ENCODE data around the gene KCNMA1.

The KCNMA1 gene

DNA sequence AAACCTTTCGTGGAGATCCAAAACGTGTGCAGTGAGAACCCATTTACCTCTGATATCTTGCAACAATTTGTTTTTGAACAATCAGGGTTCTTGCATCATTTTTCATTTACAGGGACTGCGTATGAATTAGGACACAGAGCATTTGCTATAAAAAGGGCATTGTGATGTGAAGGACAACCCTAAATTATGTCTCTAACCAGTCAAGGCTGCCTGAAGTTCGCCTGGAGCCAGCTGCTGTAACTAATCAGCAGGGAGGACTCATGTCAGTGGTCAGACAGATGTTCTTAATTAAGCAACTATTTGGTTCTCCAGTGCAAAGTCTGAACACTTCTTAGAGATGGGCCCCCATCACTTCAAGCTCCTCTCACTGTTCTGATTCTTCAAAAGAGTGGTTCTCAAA lies 674.8 kb downstream of the KCNMA1 start:
- Histone ChIP-seq H3K9me3 (ENCODE audit: control insufficient read depth in 2 of 2, low read length in 2 of 2) (no peaks in the 10 kb centered on the region), H3K9ac (ENCODE audit: low read length in 2 of 2) (no peak overlapping the region), H3K36me3 (ENCODE audit: control insufficient read depth in 2 of 2, insufficient read depth in 2 of 2, low read length in 2 of 2) (peaks cover 7 to 18% of the 10 kb centered on the region in 2 donors), H3K4me3 (ENCODE audit: low read length in 2 of 2) (no peak overlapping the region), H3K27ac (ENCODE audit: low read length) (no peak overlapping the region), H3K27me3 (ENCODE audit: control insufficient read depth in 1 of 2, insufficient read depth in 2 of 2, low read length in 2 of 2) (no peaks in the 10 kb centered on the region), H3K4me1 (ENCODE audit: control insufficient read depth, insufficient read depth, low read length) (no peaks in the 10 kb centered on the region)

DNA sequence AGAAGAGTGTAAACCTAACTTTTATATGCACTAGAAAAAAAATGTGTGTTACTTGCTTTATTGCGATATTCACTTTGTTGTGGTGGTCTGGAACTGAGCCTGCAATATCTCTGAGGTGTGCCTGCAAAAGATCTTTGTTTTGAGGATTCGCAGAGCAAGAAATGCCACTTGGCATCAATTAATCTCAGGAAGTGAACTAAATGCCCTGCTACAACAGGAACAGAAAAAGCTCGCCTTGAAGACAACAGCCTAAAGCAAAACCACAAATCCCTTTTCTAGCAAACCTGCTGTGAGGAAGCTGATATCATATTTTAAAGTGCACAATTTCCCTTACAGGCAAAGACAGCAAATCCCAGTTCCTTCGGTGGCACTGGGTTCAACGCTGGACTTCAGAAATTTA lies 675.8 kb downstream of the KCNMA1 start:
- no peak overlapping the region for H3K27ac ChIP-seq (ENCODE audit: low read length)

DNA sequence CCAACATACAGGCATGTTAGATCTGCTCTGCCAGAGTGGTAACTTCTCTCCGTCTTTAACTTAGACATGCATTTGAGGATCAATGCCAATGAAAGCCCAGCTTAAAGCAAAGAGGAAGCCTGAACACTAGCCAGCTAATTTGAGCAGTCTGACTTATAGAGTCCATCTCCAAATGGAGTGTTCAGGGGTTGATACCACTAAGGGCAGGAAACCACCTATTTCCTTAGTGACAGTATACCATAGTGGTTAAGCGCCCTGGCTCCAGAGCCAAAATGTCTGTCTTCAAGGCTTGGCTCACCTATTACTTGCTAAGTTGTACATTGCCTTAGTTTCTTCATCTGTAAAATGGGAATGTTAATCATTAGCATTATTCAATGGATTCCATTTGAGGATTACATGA lies 678.5 kb downstream of the KCNMA1 start:
- H3K9me3 ChIP-seq (ENCODE audit: control insufficient read depth in 2 of 2, low read length in 2 of 2) = no peaks in the 10 kb centered on the region
- H3K9ac ChIP-seq (ENCODE audit: low read length in 2 of 2) = no peak overlapping the region
- H3K4me1 ChIP-seq (ENCODE audit: control insufficient read depth, insufficient read depth, low read length) = no peaks in the 10 kb centered on the region
- no peaks in the 10 kb centered on the region for H3K27me3 ChIP-seq (ENCODE audit: control insufficient read depth in 1 of 2, insufficient read depth in 2 of 2, low read length in 2 of 2)
- peaks cover 5 to 18% of the 10 kb centered on the region in 2 donors for H3K36me3 ChIP-seq (ENCODE audit: control insufficient read depth in 2 of 2, insufficient read depth in 2 of 2, low read length in 2 of 2)
- H3K4me3 ChIP-seq (ENCODE audit: low read length in 2 of 2) = no peak overlapping the region
- H3K27ac ChIP-seq (ENCODE audit: low read length) = no peak overlapping the region

More for the DNA sequence above, 675.8 kb downstream of the KCNMA1 start:
- H3K9me3 ChIP-seq (ENCODE audit: control insufficient read depth in 2 of 2, low read length in 2 of 2) = no peaks in the 10 kb centered on the region
- H3K36me3 ChIP-seq (ENCODE audit: control insufficient read depth in 2 of 2, insufficient read depth in 2 of 2, low read length in 2 of 2) = peaks cover 3 to 18% of the 10 kb centered on the region in 2 donors
- H3K27me3 ChIP-seq (ENCODE audit: control insufficient read depth in 1 of 2, insufficient read depth in 2 of 2, low read length in 2 of 2) = no peaks in the 10 kb centered on the region
- no peak overlapping the region for H3K9ac ChIP-seq (ENCODE audit: low read length in 2 of 2)
- no peaks in the 10 kb centered on the region for H3K4me1 ChIP-seq (ENCODE audit: control insufficient read depth, insufficient read depth, low read length)
- no peak overlapping the region for H3K4me3 ChIP-seq (ENCODE audit: low read length in 2 of 2)

DNA sequence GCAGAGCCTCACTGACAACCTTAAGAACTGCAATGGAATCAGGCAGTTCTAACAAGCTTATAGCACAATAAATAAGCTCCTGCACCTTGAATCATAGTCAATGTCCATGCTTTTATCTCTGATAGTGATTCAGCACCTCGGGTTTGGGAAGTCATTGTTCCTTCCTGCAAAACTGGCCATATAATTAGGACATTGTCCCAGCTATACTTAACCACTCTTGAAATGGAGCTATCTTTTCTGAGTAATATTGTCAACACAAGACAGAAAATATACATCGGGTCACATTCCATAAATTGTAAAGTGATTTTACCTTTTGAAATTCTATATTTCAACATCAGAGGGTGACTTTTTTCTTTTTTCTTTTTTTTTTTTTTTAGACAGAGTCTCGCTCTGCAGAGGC lies 682.8 kb downstream of the KCNMA1 start:
- H3K4me3 ChIP-seq (ENCODE audit: low read length in 2 of 2) = no peak overlapping the region
- H3K4me1 ChIP-seq (ENCODE audit: control insufficient read depth, insufficient read depth, low read length) = no peaks in the 10 kb centered on the region
- H3K9ac ChIP-seq (ENCODE audit: low read length in 2 of 2) = no peak overlapping the region
- H3K36me3 ChIP-seq (ENCODE audit: control insufficient read depth in 2 of 2, insufficient read depth in 2 of 2, low read length in 2 of 2) = peaks cover 20 to 22% of the 10 kb centered on the region in 2 donors
- H3K9me3 ChIP-seq (ENCODE audit: control insufficient read depth in 2 of 2, low read length in 2 of 2) = no peaks in the 10 kb centered on the region
- H3K27ac ChIP-seq (ENCODE audit: low read length) = no peak overlapping the region
- no peaks in the 10 kb centered on the region for H3K27me3 ChIP-seq (ENCODE audit: control insufficient read depth in 1 of 2, insufficient read depth in 2 of 2, low read length in 2 of 2)

DNA sequence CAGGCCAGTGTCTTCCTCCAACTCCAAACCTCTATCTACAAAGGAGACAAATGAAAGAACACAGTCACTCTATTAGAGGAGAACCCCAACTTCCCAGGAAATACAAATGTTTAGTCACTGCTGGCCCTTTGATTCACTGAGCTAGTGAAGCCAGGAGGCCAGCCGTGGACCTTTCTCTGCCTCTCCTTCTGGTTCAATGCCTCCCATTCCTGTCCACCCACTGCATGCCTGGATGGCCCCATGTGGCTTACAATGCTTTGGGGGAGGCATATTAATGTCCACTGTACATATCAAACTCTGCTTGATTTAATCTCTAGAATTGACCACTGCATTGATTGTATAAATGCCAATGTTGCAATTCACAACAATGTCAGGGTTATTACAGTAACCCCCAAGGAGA lies 687.3 kb downstream of the KCNMA1 start:
- Histone ChIP-seq H3K4me1 (ENCODE audit: control insufficient read depth, insufficient read depth, low read length) (no peaks in the 10 kb centered on the region), H3K27ac (ENCODE audit: low read length) (no peak overlapping the region), H3K4me3 (ENCODE audit: low read length in 2 of 2) (no peak overlapping the region), H3K36me3 (ENCODE audit: control insufficient read depth in 2 of 2, insufficient read depth in 2 of 2, low read length in 2 of 2) (peaks cover 31 to 38% of the 10 kb centered on the region in 2 donors), H3K27me3 (ENCODE audit: control insufficient read depth in 1 of 2, insufficient read depth in 2 of 2, low read length in 2 of 2) (no peaks in the 10 kb centered on the region), H3K9me3 (ENCODE audit: control insufficient read depth in 2 of 2, low read length in 2 of 2) (no peaks in the 10 kb centered on the region), H3K9ac (ENCODE audit: low read length in 2 of 2) (no peak overlapping the region)

DNA sequence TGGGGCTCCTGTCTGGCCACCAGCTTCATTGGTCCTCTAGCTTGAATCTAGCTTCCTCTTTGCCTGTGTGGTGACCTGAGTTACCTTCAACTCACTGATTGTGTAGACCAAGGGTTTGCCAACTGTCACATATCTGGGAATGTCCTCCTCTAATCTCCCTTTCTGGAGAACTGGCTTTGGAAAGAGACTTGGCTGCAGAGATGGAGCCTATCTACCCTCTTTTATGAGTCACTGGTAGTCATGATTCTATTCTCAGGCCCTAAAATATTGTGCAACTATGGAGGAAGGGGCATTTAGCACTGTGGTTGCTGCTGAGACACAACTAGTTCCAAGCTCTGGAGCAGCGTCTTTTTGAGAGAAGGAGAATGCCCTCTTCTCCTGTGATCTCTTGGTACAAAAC lies 691.3 kb downstream of the KCNMA1 start:
- Histone ChIP-seq H3K4me3 (ENCODE audit: low read length in 2 of 2) (no peak overlapping the region), H3K36me3 (ENCODE audit: control insufficient read depth in 2 of 2, insufficient read depth in 2 of 2, low read length in 2 of 2) (peaks cover 36 to 41% of the 10 kb centered on the region in 2 donors), H3K9me3 (ENCODE audit: control insufficient read depth in 2 of 2, low read length in 2 of 2) (no peaks in the 10 kb centered on the region), H3K4me1 (ENCODE audit: control insufficient read depth, insufficient read depth, low read length) (no peaks in the 10 kb centered on the region), H3K27ac (ENCODE audit: low read length) (no peak overlapping the region), H3K27me3 (ENCODE audit: control insufficient read depth in 1 of 2, insufficient read depth in 2 of 2, low read length in 2 of 2) (no peaks in the 10 kb centered on the region), H3K9ac (ENCODE audit: low read length in 2 of 2) (no peak overlapping the region)

DNA sequence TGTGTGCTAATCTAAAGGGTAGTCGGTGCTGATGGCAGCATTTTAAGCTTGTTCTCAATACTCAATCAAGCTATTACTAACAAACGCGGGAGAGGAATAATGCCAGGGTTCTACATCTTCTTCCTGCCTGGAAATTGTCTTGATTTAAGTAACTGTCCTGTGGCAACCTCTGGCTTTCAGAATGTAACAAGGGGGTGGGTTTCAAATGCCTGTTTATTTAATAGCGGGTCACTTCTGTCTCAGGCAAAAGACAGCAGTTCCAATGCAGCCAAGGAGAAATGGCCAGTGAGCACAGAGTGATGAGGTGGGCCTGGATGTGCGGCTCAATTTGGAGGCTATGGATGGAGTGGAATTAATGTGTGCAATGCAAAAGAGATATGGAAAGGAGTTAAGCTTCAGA lies 692.4 kb downstream of the KCNMA1 start:
- peaks cover 39 to 41% of the 10 kb centered on the region in 2 donors for H3K36me3 ChIP-seq (ENCODE audit: control insufficient read depth in 2 of 2, insufficient read depth in 2 of 2, low read length in 2 of 2)
- H3K27me3 ChIP-seq (ENCODE audit: control insufficient read depth in 1 of 2, insufficient read depth in 2 of 2, low read length in 2 of 2) = no peaks in the 10 kb centered on the region

DNA sequence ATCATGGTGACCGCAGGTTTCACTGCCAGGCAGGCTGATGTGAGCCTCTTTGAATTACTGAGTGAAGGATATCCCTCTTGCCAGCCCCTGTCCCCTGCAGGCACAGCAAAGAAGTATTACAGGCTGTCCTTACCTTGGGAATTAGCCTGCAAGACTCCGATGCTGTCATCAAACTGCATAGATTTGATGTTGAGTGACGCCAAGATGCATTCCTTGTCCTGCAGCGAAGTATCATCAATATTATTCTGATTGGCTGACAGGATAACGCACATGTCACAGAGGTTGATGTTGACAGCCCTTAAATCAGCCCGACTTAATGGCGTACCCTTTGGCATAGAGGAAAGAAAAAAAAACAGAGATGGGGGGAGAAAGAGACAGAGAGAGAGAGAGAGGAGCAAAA lies 693.0 kb downstream of the KCNMA1 start:
- Histone ChIP-seq H3K27me3 (ENCODE audit: control insufficient read depth in 1 of 2, insufficient read depth in 2 of 2, low read length in 2 of 2) (no peaks in the 10 kb centered on the region), H3K9me3 (ENCODE audit: control insufficient read depth in 2 of 2, low read length in 2 of 2) (no peaks in the 10 kb centered on the region), H3K4me1 (ENCODE audit: control insufficient read depth, insufficient read depth, low read length) (no peaks in the 10 kb centered on the region), H3K9ac (ENCODE audit: low read length in 2 of 2) (no peak overlapping the region), H3K4me3 (ENCODE audit: low read length in 2 of 2) (no peak overlapping the region), H3K27ac (ENCODE audit: low read length) (no peak overlapping the region), H3K36me3 (ENCODE audit: control insufficient read depth in 2 of 2, insufficient read depth in 2 of 2, low read length in 2 of 2) (peaks cover 41 to 43% of the 10 kb centered on the region in 2 donors)

More for the DNA sequence above, 692.4 kb downstream of the KCNMA1 start:
- no peaks in the 10 kb centered on the region for H3K9me3 ChIP-seq (ENCODE audit: control insufficient read depth in 2 of 2, low read length in 2 of 2)
- H3K4me1 ChIP-seq (ENCODE audit: control insufficient read depth, insufficient read depth, low read length) = no peaks in the 10 kb centered on the region
- H3K9ac ChIP-seq (ENCODE audit: low read length in 2 of 2) = no peak overlapping the region
- H3K27ac ChIP-seq (ENCODE audit: low read length) = no peak overlapping the region
- H3K4me3 ChIP-seq (ENCODE audit: low read length in 2 of 2) = no peak overlapping the region

DNA sequence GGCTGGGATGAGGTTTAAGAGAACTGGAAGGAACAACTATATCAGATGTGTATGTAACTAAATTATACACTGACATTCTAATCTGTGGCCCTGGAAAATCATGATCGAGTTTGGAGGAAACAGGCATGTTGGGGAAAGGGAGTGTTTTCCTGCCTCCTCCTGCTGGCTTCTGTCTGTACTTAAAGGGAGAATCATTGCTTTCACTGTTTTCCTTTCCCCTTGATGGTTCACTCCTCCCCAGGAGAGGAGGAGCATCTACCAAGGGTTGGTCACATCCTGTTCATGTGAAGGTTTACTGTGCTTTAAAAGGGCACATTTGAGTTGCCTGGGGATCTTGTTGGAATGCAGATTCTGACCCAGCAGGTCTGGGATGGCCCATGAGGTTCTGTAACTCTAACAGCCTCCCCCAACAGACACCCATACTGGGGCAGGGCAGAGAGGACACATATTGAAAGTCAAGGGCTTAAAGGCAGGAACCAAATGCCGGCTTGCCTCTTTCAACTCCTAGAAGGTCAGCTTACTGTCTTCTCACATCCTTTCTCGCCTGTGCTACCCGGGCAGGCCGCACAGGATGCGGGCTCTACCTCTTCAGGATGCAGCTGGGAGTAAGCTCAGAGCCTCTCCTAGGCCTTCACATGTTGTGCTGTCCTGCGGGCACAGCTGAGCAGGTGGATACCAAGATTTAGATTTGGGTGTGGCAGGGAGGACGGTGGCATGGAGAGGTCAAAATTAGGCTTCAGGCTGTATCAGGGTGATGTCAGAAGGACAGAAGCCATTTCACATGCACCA lies 694.8 kb downstream of the KCNMA1 start:
- peaks cover 28 to 38% of the 10 kb centered on the region in 2 donors for H3K36me3 ChIP-seq (ENCODE audit: control insufficient read depth in 2 of 2, insufficient read depth in 2 of 2, low read length in 2 of 2)
- H3K4me3 ChIP-seq (ENCODE audit: low read length in 2 of 2) = no peak overlapping the region
- H3K9ac ChIP-seq (ENCODE audit: low read length in 2 of 2) = no peak overlapping the region
- no peaks in the 10 kb centered on the region for H3K4me1 ChIP-seq (ENCODE audit: control insufficient read depth, insufficient read depth, low read length)
- no peaks in the 10 kb centered on the region for H3K27me3 ChIP-seq (ENCODE audit: control insufficient read depth in 1 of 2, insufficient read depth in 2 of 2, low read length in 2 of 2)
- H3K27ac ChIP-seq (ENCODE audit: low read length) = no peak overlapping the region
- H3K9me3 ChIP-seq (ENCODE audit: control insufficient read depth in 2 of 2, low read length in 2 of 2) = no peaks in the 10 kb centered on the region

DNA sequence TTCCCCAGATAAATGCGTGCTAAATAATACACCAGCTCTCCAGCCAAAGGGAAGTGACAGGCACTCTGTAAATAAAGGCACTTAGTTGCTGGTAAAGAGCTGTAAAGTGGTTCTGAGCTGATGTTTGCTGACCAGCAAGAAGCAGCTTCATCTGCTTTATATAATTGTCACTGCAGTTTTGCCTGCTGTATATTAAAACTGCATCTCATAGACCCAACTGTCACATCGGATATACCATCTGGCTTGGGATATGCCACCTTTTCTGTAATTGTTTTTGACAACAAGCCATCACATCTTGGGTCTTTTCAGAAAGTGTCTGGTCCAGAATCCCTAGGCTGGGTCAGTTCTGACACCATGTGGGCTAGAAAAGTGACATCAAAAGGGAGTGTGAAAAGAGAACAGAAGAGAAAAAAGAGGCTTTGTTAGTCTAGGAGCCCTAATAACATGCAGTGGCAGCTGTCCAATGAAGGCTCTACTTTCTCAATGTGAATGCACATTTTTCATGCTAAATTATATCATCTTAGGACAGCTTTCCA lies 697.6 kb downstream of the KCNMA1 start:
- Histone ChIP-seq H3K9me3 (ENCODE audit: control insufficient read depth in 2 of 2, low read length in 2 of 2) (no peaks in the 10 kb centered on the region), H3K9ac (ENCODE audit: low read length in 2 of 2) (no peak overlapping the region), H3K36me3 (ENCODE audit: control insufficient read depth in 2 of 2, insufficient read depth in 2 of 2, low read length in 2 of 2) (peaks cover 21 to 32% of the 10 kb centered on the region in 2 donors), H3K4me3 (ENCODE audit: low read length in 2 of 2) (no peak overlapping the region), H3K4me1 (ENCODE audit: control insufficient read depth, insufficient read depth, low read length) (no peaks in the 10 kb centered on the region), H3K27me3 (ENCODE audit: control insufficient read depth in 1 of 2, insufficient read depth in 2 of 2, low read length in 2 of 2) (no peaks in the 10 kb centered on the region), H3K27ac (ENCODE audit: low read length) (no peak overlapping the region)

DNA sequence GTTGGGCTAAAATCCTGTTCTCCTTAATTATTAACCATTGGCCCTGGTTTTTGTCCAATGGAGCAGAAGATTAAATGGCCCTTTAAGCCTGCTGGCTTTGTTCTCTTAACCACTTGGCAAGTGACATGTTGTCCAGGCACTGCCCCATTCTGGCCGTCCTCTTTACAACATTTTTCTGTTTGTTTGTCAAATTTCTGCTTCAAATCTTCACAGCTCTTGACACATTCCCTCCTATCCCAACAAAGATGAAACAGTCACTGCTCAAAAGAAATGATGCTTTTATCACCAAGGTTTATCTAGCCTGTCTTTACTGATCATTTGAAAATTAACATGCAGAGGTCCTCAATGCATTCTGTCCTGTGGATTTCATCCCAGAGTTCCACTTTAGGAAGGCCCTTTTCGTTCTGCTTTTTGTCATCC lies 700.4 kb downstream of the KCNMA1 start:
- no peak overlapping the region for H3K4me3 ChIP-seq (ENCODE audit: low read length in 2 of 2)
- H3K36me3 ChIP-seq (ENCODE audit: control insufficient read depth in 2 of 2, insufficient read depth in 2 of 2, low read length in 2 of 2) = peaks cover 6 to 12% of the 10 kb centered on the region in 2 donors
- H3K27ac ChIP-seq (ENCODE audit: low read length) = no peak overlapping the region
- H3K4me1 ChIP-seq (ENCODE audit: control insufficient read depth, insufficient read depth, low read length) = no peaks in the 10 kb centered on the region
- H3K9ac ChIP-seq (ENCODE audit: low read length in 2 of 2) = no peak overlapping the region
- no peaks in the 10 kb centered on the region for H3K9me3 ChIP-seq (ENCODE audit: control insufficient read depth in 2 of 2, low read length in 2 of 2)
- H3K27me3 ChIP-seq (ENCODE audit: control insufficient read depth in 1 of 2, insufficient read depth in 2 of 2, low read length in 2 of 2) = no peaks in the 10 kb centered on the region
